Endothelial cell of umbilical vein (primary cell): ENCODE results near the gene AKAP5.

Experiments used
- FOS ChIP-seq: IDR thresholded peaks from 2 replicates; pipeline ENCODE4 v1.6.1; 2011; ENCODE audit warnings: mild to moderate bottlenecking, low read length, moderate library complexity, borderline replicate concordance; ENCODE audit not compliant: insufficient read depth
- GATA2 ChIP-seq: IDR thresholded peaks from 2 replicates; pipeline ENCODE4 v1.7.0; 2011; ENCODE audit warnings: low read depth, mild to moderate bottlenecking, moderate library complexity, mixed read lengths, low read length; ENCODE audit not compliant: insufficient read length, insufficient read depth
- JUN ChIP-seq: IDR thresholded peaks from 2 replicates; pipeline ENCODE4 v1.6.1; 2011; ENCODE audit warnings: borderline replicate concordance, low read depth; ENCODE audit not compliant: insufficient read length, insufficient read depth
- MAX ChIP-seq: IDR thresholded peaks from 2 replicates; pipeline ENCODE4 v1.6.1; 2011; ENCODE audit not compliant: insufficient read depth, insufficient read length
- MYC ChIP-seq: IDR thresholded peaks from one replicate; pipeline ENCODE4 v1.6.1; 2011; ENCODE audit warnings: mild to moderate bottlenecking, low read depth, low read length
- POLR2A ChIP-seq: IDR thresholded peaks from 2 replicates; pipeline ENCODE4 v1.6.1; 2012; ENCODE audit warnings: low read depth, mild to moderate bottlenecking, control low read depth, low read length
- POLR2AphosphoS5 ChIP-seq: IDR thresholded peaks from 2 replicates; pipeline ENCODE4 v1.6.1; 2012; ENCODE audit warnings: low read depth, mild to moderate bottlenecking, control low read depth, low read length, moderate library complexity; ENCODE audit not compliant: insufficient read depth
- TF ChIP-seq, protein P1 (sequence below), 2 donors: IDR thresholded peaks; 1 replicate in 1 of 2; 2 replicates in 1 of 2; pipeline ENCODE4 v1.5.1; 2011; ENCODE audit warnings: low read length in 2 of 2, mild to moderate bottlenecking in 2 of 2, moderate library complexity in 2 of 2, control low read depth in 1 of 2, inconsistent platforms in 1 of 2, low read depth in 1 of 2; ENCODE audit not compliant: insufficient read depth in 1 of 2; ENCODE audit errors: extremely low read depth in 1 of 2

DNA sequence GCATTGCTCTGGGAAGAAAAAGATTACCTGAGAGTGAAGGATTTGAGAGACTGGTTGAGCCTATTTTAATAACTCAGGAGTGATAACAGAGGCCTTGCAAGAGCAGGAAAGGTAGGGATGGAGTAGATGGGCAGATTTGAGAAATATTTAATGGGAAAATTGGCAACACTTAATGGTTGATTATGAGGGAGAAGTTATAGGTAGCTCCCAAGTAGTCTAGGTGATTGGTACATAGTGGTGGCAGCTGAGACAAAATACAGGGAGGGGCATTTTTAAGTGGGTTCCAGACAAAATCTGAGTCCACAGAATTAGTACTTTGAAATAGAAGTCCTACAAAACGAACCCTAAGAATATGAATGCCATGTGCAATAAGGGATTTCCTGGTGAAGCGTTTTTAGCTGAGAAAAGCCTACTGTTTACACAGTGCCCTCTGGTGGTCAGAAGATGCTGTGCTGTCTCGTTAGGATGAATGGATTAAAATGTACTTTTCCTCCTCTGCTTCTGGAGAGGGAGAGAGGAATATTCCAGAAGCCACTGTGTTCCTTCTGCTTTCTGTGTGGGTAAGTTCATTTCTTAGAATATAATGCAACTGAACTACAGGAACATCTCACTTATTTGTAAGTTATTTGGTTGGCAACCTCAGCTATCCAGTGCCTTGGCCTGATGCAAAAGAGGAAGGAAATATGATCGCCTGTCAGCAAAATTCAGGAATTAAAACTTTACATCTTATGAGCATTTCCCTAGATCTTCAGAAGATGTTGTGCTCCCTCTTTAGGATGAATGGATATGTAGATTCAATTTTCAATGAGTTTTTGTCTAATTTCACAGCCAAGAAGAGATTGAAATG is 45.7 kb downstream of the AKAP5 start:
- TF ChIP-seq, protein P1, sequence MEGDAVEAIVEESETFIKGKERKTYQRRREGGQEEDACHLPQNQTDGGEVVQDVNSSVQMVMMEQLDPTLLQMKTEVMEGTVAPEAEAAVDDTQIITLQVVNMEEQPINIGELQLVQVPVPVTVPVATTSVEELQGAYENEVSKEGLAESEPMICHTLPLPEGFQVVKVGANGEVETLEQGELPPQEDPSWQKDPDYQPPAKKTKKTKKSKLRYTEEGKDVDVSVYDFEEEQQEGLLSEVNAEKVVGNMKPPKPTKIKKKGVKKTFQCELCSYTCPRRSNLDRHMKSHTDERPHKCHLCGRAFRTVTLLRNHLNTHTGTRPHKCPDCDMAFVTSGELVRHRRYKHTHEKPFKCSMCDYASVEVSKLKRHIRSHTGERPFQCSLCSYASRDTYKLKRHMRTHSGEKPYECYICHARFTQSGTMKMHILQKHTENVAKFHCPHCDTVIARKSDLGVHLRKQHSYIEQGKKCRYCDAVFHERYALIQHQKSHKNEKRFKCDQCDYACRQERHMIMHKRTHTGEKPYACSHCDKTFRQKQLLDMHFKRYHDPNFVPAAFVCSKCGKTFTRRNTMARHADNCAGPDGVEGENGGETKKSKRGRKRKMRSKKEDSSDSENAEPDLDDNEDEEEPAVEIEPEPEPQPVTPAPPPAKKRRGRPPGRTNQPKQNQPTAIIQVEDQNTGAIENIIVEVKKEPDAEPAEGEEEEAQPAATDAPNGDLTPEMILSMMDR (IDR thresholded peaks at IDR 0.05; ENCODE audit: extremely low read depth in 1 of 2, insufficient read depth in 1 of 2, low read depth in 1 of 2, low read length in 2 of 2), result peak; percentile 78 to 84
- no peak for TF ChIP-seq POLR2A
- TF ChIP-seq MAX, result no peak
- no peak for TF ChIP-seq GATA2
- no peak for TF ChIP-seq POLR2AphosphoS5
- TF ChIP-seq MYC, result no peak
- no peak for TF ChIP-seq JUN
- no peak for TF ChIP-seq FOS
